GM12878 (cell line): ENCODE results near the gene LY9. TPM values are rescaled to one million over a fixed set of nuclear protein-coding genes. Genes with fewer than 3 reads are reported as not detected.

Source experiments
- BRCA1 ChIP-seq: IDR thresholded peaks from 2 replicates; pipeline ENCODE4 v1.6.1; 2011; ENCODE audit warnings: low read depth, low read length, improper control_type of control experiment
- CEBPB ChIP-seq, 2 experiments: fragments of 150-350 bp in 1 of 2; IDR thresholded peaks; 2 replicates each; pipeline ENCODE4 v1.6.1; 2012 to 2014; ENCODE audit warnings: low read depth in 2 of 2, low read length in 2 of 2, borderline replicate concordance in 1 of 2, inconsistent platforms in 1 of 2
- CHD2 ChIP-seq: IDR thresholded peaks from 2 replicates; pipeline ENCODE4 v1.6.1; 2011; ENCODE audit warnings: low read depth, low read length, improper control_type of control experiment, borderline replicate concordance
- HCFC1 ChIP-seq: fragments of 150-350 bp; IDR thresholded peaks from 2 replicates; pipeline ENCODE4 v1.6.1; 2014; ENCODE audit warnings: low read length
- MEF2B ChIP-seq: fragments of 450-650 bp; IDR thresholded peaks from 2 replicates; pipeline ENCODE4 v1.6.1; 2018; ENCODE audit warnings: mild to moderate bottlenecking, moderate library complexity; ENCODE audit not compliant: partially characterized antibody, poor library complexity, severe bottlenecking
- NFYA ChIP-seq: IDR thresholded peaks from 2 replicates; pipeline ENCODE4 v1.6.1; 2011; ENCODE audit warnings: low read depth, mild to moderate bottlenecking, low read length, improper control_type of control experiment, borderline replicate concordance
- NR2F1 ChIP-seq: fragments of 450-650 bp; conservative IDR thresholded peaks from 2 replicates; pipeline ENCODE4 v1.6.1; 2017; ENCODE audit warnings: mild to moderate bottlenecking
- NRF1 ChIP-seq: conservative IDR thresholded peaks from 2 replicates; pipeline ENCODE4 v1.6.1; 2011; ENCODE audit warnings: mild to moderate bottlenecking, low read depth, low read length, improper control_type of control experiment
- RELA ChIP-seq: fragments of 450-650 bp; IDR thresholded peaks from 2 replicates; pipeline ENCODE4 v1.8.0; 2014; ENCODE audit warnings: borderline replicate concordance; ENCODE audit not compliant: partially characterized antibody
- RUNX3 ChIP-seq: IDR thresholded peaks from 2 replicates; pipeline ENCODE4 v1.6.1; 2012; ENCODE audit warnings: low read length, inconsistent platforms
- SIX5 ChIP-seq: IDR thresholded peaks from 2 replicates; pipeline ENCODE4 v1.6.1; 2011; ENCODE audit warnings: mild to moderate bottlenecking, low read depth, low read length, moderate library complexity; ENCODE audit not compliant: severe bottlenecking
- SMARCA5 ChIP-seq: fragments of 450-650 bp; IDR thresholded peaks from 2 replicates; pipeline ENCODE4 v1.6.1; 2017; ENCODE audit warnings: mild to moderate bottlenecking
- SMC3 ChIP-seq: IDR thresholded peaks from 2 replicates; pipeline ENCODE4 v1.6.1; 2011; ENCODE audit warnings: low read length, improper control_type of control experiment, borderline replicate concordance
- SP1 ChIP-seq: IDR thresholded peaks from one replicate; pipeline ENCODE4 v1.6.1; 2011; ENCODE audit warnings: low read depth, low read length
- SREBF1 ChIP-seq: IDR thresholded peaks from 2 replicates; pipeline ENCODE4 v1.6.1; 2012; ENCODE audit warnings: mild to moderate bottlenecking, low read length
- STAT3 ChIP-seq: IDR thresholded peaks from 2 replicates; pipeline ENCODE4 v1.6.1; 2011; ENCODE audit warnings: low read depth, low read length, improper control_type of control experiment
- TARDBP ChIP-seq: IDR thresholded peaks from 2 replicates; pipeline ENCODE4 v1.6.1; 2016; ENCODE audit warnings: borderline replicate concordance
- TBL1XR1 ChIP-seq: IDR thresholded peaks from 2 replicates; pipeline ENCODE4 v1.6.1; 2012; ENCODE audit warnings: low read depth, low read length, improper control_type of control experiment
- TCF12 ChIP-seq: IDR thresholded peaks from 2 replicates; pipeline ENCODE4 v1.6.1; 2011; ENCODE audit warnings: low read depth, mild to moderate bottlenecking, low read length
- YBX1 ChIP-seq: fragments of 450-650 bp; IDR thresholded peaks from 2 replicates; pipeline ENCODE4 v1.6.1; 2016; ENCODE audit warnings: antibody characterized with exemption
- ZNF207 ChIP-seq: fragments of 450-650 bp; IDR thresholded peaks from 2 replicates; pipeline ENCODE4 v1.6.1; 2014; ENCODE audit warnings: antibody characterized with exemption, mild to moderate bottlenecking, borderline replicate concordance
- ZZZ3 ChIP-seq: IDR thresholded peaks from 2 replicates; pipeline ENCODE4 v1.6.1; 2011; ENCODE audit warnings: low read depth; ENCODE audit not compliant: control insufficient read depth, insufficient read length
- polyA plus RNA-seq, 11 experiments: library from polyadenylated mRNA; depleted of rRNA in 4 of 11; unstranded in 6 of 11; stranded (reverse) in 5 of 11; fragments of >200 nt; fragmentation: Nextera tagmentation in 4 of 11; fragmentation: Illumina TruSeq in 1 of 11; extraction: Ambion mirVana in 4 of 11; extraction: Trizol in 1 of 11; gene quantifications; 1 replicate in 1 of 11; 2 replicates in 10 of 11; pipeline versions ENCODE4 v1.2.1 to v1.2.3, GENCODE V29; 2011 to 2016; ENCODE audit warnings: inconsistent platforms in 2 of 11, missing spikeins in 2 of 11, low read depth in 1 of 11
- total RNA-seq, 4 experiments: library from RNA; depleted of rRNA in 3 of 4; stranded (reverse); fragments of >200 nt in 3 of 4; fragmentation: Illumina TruSeq in 1 of 4; extraction: Trizol in 1 of 4; gene quantifications; 2 replicates each; pipeline versions ENCODE4 v1.2.1 to v1.2.3, GENCODE V29; 2013 to 2021
- TF ChIP-seq, protein P1 (sequence below): fragments of 450-650 bp; conservative IDR thresholded peaks from 2 replicates; pipeline ENCODE4 v1.6.1; 2017; ENCODE audit warnings: mild to moderate bottlenecking, moderate library complexity
- TF ChIP-seq, protein P2 (sequence below): IDR thresholded peaks from 2 replicates; pipeline ENCODE4 v1.6.1; 2012; ENCODE audit warnings: low read depth, low read length, improper control_type of control experiment
- TF ChIP-seq, protein P3 (sequence below): IDR thresholded peaks from 2 replicates; pipeline ENCODE4 v1.6.1; 2012; ENCODE audit warnings: low read depth, low read length, improper control_type of control experiment
- TF ChIP-seq, protein P4 (sequence below): IDR thresholded peaks from 2 replicates; pipeline ENCODE4 v1.6.1; 2011; ENCODE audit warnings: mild to moderate bottlenecking, low read depth, low read length, moderate library complexity; ENCODE audit not compliant: insufficient replicate concordance
- TF ChIP-seq, protein P5 (sequence below): fragments of 450-650 bp; IDR thresholded peaks from 2 replicates; pipeline ENCODE4 v1.6.1; 2014; ENCODE audit warnings: mild to moderate bottlenecking

Gene LY9
- total and polyA plus RNA-seq, 10 of the 15 experiments (the other 5 are each of a cell fraction or from before 2014, with no cell fraction given) = 2.7 to 12.5 (median 9.0) TPM

DNA sequence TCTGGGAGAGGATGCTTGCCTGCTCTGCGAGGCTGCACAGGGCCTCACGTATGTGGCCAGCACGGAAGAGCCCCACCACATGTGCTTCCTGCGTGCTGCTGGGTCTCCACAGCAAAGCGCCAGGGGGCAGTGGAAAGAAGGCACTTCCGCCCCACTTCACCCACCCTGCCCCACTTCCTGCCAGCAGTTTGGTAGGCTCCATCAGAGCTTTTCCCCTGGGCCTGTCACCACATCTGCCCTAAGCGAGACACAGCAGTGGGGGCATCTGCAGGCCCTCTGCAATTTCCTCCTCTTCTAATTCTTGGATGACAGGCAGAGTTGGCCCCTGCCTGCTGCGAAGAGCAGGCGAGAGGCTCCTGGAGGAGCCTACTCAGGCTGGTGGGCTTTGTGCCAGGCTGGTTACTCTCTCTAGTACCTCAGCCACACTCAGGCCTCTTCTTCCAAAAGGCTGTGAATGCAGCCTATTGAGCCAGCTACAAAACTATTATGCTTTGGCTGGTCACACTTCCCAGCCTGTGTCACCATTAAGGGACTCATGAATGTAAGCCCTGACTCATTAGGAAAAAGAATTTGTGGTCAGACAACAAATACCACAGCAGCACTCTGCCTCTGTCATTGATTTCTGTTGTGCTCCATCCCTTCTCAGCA is 41.7 kb downstream of the LY9 start (continued):
- TF ChIP-seq, protein P1, sequence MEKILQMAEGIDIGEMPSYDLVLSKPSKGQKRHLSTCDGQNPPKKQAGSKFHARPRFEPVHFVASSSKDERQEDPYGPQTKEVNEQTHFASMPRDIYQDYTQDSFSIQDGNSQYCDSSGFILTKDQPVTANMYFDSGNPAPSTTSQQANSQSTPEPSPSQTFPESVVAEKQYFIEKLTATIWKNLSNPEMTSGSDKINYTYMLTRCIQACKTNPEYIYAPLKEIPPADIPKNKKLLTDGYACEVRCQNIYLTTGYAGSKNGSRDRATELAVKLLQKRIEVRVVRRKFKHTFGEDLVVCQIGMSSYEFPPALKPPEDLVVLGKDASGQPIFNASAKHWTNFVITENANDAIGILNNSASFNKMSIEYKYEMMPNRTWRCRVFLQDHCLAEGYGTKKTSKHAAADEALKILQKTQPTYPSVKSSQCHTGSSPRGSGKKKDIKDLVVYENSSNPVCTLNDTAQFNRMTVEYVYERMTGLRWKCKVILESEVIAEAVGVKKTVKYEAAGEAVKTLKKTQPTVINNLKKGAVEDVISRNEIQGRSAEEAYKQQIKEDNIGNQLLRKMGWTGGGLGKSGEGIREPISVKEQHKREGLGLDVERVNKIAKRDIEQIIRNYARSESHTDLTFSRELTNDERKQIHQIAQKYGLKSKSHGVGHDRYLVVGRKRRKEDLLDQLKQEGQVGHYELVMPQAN = no peak; the same call in 1 of the 2 replicates
- TF ChIP-seq, protein P2, sequence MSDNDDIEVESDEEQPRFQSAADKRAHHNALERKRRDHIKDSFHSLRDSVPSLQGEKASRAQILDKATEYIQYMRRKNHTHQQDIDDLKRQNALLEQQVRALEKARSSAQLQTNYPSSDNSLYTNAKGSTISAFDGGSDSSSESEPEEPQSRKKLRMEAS = peak; percentile 76; the same call in 1 of the 2 replicates
- TF ChIP-seq NRF1 (no peak), YBX1 (no peak), TBL1XR1 (peak; percentile 42; the same call in 1 of the 2 replicates), NR2F1 (no peak), RUNX3 (peak; percentile 98), RELA (no peak), NFYA (no peak), CHD2 (0 out of 2 replicates have a peak, but pooled peaks have one; percentile 25), HCFC1 (0 out of 2 replicates have a peak, but pooled peaks have one; percentile 26), ZZZ3 (no peak), CEBPB (IDR thresholded peaks at IDR 0.05; ENCODE audit: borderline replicate concordance in 1 of 2, low read depth in 2 of 2, low read length in 2 of 2) (no peak), MEF2B (peak; percentile 79), SREBF1 (no peak), TCF12 (peak; percentile 57; the same call in 1 of the 2 replicates), STAT3 (0 out of 2 replicates have a peak, but pooled peaks have one; percentile 34), TARDBP (no peak), SP1 (no peak), SIX5 (no peak), ZNF207 (no peak), SMC3 (peak; percentile 61; the same call in 1 of the 2 replicates), SMARCA5 (peak; percentile 46), BRCA1 (no peak)
- TF ChIP-seq, protein P3, sequence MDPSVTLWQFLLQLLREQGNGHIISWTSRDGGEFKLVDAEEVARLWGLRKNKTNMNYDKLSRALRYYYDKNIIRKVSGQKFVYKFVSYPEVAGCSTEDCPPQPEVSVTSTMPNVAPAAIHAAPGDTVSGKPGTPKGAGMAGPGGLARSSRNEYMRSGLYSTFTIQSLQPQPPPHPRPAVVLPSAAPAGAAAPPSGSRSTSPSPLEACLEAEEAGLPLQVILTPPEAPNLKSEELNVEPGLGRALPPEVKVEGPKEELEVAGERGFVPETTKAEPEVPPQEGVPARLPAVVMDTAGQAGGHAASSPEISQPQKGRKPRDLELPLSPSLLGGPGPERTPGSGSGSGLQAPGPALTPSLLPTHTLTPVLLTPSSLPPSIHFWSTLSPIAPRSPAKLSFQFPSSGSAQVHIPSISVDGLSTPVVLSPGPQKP = peak; percentile 82; the same call in 1 of the 2 replicates
- TF ChIP-seq, protein P4, sequence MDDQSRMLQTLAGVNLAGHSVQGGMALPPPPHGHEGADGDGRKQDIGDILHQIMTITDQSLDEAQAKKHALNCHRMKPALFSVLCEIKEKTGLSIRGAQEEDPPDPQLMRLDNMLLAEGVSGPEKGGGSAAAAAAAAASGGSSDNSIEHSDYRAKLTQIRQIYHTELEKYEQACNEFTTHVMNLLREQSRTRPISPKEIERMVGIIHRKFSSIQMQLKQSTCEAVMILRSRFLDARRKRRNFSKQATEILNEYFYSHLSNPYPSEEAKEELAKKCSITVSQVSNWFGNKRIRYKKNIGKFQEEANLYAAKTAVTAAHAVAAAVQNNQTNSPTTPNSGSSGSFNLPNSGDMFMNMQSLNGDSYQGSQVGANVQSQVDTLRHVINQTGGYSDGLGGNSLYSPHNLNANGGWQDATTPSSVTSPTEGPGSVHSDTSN = no peak
- TF ChIP-seq, protein P5, sequence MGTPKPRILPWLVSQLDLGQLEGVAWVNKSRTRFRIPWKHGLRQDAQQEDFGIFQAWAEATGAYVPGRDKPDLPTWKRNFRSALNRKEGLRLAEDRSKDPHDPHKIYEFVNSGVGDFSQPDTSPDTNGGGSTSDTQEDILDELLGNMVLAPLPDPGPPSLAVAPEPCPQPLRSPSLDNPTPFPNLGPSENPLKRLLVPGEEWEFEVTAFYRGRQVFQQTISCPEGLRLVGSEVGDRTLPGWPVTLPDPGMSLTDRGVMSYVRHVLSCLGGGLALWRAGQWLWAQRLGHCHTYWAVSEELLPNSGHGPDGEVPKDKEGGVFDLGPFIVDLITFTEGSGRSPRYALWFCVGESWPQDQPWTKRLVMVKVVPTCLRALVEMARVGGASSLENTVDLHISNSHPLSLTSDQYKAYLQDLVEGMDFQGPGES = no peak
